ENCODE results near the gene C19orf12.

DNA sequence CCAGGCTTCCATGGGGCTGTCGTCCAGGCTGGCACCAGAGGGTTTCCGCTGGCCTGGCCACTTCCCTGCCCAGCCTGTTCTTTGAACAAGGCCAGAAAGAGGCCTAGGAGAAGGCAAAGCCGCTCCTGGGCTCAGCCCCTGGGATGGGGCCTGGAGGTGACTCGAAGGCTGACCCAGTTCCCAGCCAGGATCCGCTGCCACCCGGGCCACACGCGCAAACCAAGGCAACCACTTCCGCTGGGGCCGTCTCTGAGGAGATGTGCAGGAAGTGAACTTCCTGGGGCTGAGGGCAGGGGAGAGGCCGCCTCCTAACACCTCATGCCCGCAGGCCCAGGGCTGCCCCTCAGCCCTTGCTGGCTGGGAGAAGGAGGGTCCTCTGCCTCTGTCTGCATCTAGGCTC is 34.6 kb downstream of the C19orf12 start:
- TF ChIP-seq TCF4 (CRISPR knock-in tag; IDR thresholded peaks at IDR 0.05; ENCODE audit: borderline replicate concordance) (no peak), ZFP30 (CRISPR knock-in tag; IDR thresholded peaks at IDR 0.05) (no peak), ZNF565 (CRISPR knock-in tag; conservative IDR thresholded peaks at IDR 0.05; ENCODE audit: low read depth) (no peak), GLIS3 (CRISPR knock-in tag; IDR thresholded peaks at IDR 0.05) (no peak), TOX (CRISPR knock-in tag; IDR thresholded peaks at IDR 0.05; ENCODE audit: borderline replicate concordance) (no peak)
- TF ChIP-seq, protein P1, sequence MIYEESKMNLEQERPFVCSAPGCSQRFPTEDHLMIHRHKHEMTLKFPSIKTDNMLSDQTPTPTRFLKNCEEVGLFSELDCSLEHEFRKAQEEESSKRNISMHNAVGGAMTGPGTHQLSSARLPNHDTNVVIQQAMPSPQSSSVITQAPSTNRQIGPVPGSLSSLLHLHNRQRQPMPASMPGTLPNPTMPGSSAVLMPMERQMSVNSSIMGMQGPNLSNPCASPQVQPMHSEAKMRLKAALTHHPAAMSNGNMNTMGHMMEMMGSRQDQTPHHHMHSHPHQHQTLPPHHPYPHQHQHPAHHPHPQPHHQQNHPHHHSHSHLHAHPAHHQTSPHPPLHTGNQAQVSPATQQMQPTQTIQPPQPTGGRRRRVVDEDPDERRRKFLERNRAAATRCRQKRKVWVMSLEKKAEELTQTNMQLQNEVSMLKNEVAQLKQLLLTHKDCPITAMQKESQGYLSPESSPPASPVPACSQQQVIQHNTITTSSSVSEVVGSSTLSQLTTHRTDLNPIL (CRISPR knock-in tag; IDR thresholded peaks at IDR 0.05; ENCODE audit: low read depth), result no peak
- TF ChIP-seq, protein P2, sequence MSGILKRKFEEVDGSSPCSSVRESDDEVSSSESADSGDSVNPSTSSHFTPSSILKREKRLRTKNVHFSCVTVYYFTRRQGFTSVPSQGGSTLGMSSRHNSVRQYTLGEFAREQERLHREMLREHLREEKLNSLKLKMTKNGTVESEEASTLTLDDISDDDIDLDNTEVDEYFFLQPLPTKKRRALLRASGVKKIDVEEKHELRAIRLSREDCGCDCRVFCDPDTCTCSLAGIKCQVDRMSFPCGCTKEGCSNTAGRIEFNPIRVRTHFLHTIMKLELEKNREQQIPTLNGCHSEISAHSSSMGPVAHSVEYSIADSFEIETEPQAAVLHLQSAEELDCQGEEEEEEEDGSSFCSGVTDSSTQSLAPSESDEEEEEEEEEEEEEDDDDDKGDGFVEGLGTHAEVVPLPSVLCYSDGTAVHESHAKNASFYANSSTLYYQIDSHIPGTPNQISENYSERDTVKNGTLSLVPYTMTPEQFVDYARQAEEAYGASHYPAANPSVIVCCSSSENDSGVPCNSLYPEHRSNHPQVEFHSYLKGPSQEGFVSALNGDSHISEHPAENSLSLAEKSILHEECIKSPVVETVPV (CRISPR knock-in tag; IDR thresholded peaks at IDR 0.05), result no peak

Measured in SK-N-SH treated with all-trans-retinoic acid at 6 μM for 48 hours (cell line).